ENCODE measurements around the gene CXCR6. TPM values are rescaled to one million over a fixed set of nuclear protein-coding genes. Genes with fewer than 3 reads are reported as not detected.

CXCR6 gene
- total RNA-seq: not detected in 2 replicates
- long read RNA-seq: 0 reads

DNA sequence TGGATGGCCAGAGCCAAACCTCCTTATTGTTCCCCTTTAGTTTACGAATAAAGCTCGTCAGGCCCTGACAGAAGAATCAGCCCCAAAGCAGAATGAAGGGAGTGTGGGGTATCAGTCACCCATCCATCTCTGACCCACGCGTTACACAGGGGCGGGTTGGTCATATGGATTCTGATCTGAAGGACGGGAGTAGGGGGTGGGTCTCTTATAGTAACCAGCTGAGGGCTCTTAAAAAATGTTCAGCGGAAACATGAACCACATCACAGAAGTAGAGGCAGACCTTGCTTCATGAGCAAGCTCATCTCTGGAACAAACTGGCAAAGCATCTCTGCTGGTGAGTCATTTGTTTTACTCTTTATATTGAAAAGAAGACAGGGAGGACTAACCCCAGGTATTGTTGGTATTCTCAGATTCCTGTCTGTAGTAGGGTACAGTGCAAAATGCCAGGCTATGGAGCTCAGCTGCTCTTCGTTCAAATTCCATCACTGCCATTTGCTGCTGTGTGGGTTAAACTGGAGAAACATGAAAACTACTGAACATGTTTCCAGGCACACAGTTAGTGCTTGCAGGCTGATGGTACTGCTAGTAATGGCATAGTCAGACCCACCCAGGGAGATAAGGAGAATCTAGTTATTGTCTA is at the start of gene CXCR6:
Gene CXCR6, plus strand, starts transcription at position 258 of the 640 bp plus-strand sequence. CDS start 3,018 bp downstream, outside the sequence.
- TF ChIP-seq, protein P1, sequence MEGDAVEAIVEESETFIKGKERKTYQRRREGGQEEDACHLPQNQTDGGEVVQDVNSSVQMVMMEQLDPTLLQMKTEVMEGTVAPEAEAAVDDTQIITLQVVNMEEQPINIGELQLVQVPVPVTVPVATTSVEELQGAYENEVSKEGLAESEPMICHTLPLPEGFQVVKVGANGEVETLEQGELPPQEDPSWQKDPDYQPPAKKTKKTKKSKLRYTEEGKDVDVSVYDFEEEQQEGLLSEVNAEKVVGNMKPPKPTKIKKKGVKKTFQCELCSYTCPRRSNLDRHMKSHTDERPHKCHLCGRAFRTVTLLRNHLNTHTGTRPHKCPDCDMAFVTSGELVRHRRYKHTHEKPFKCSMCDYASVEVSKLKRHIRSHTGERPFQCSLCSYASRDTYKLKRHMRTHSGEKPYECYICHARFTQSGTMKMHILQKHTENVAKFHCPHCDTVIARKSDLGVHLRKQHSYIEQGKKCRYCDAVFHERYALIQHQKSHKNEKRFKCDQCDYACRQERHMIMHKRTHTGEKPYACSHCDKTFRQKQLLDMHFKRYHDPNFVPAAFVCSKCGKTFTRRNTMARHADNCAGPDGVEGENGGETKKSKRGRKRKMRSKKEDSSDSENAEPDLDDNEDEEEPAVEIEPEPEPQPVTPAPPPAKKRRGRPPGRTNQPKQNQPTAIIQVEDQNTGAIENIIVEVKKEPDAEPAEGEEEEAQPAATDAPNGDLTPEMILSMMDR (IDR thresholded peaks at IDR 0.05): no peak
- H3K4me3 Mint-ChIP-seq (ENCODE audit: unreplicated experiment): no peak within 1 kb of the TSS
- no peaks in the 10 kb centered on the region for H3K9me3 Mint-ChIP-seq (ENCODE audit: unreplicated experiment)
- no peak for DNase-seq (ENCODE audit: extremely low spot score, unreplicated experiment)
- H3K27me3 Mint-ChIP-seq (ENCODE audit: unreplicated experiment): no peaks in the 10 kb centered on the region
- peaks cover 22% of the 10 kb centered on the region for H3K36me3 Mint-ChIP-seq (ENCODE audit: unreplicated experiment)
- no peaks in the 10 kb centered on the region for H3K4me1 Mint-ChIP-seq (ENCODE audit: unreplicated experiment)
- no peak within 1 kb of the TSS for H3K27ac Mint-ChIP-seq (ENCODE audit: unreplicated experiment)

DNA sequence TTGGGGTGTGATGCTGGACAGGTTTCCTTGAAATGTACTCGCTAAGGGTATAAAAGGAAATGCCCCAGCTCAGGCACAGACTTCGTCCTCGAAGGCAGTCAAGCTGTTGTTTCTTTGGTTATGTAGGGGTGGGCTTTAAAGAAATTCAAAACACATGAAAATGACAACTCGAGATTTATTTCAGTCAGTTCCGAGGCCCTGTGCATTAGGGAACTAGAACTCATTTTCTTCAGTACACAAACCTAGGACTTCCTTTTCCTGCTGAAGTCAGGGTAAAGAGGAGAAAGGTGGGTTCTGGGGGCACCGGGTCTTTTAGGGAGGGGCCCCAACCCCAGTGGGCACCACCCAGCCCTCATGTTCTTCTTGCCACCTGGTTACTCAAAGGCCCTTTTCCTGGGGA is 49.2 kb upstream of the CXCR6 start:
- H3K9me3 Mint-ChIP-seq (ENCODE audit: unreplicated experiment): no peaks in the 10 kb centered on the region
- peaks cover 30% of the 10 kb centered on the region for H3K4me1 Mint-ChIP-seq (ENCODE audit: unreplicated experiment)
- peaks cover 45% of the 10 kb centered on the region for H3K27me3 Mint-ChIP-seq (ENCODE audit: unreplicated experiment)
- TF ChIP-seq, protein P1 (IDR thresholded peaks at IDR 0.05): no peak
- no peak overlapping the region for H3K4me3 Mint-ChIP-seq (ENCODE audit: unreplicated experiment)
- H3K36me3 Mint-ChIP-seq (ENCODE audit: unreplicated experiment): no peaks in the 10 kb centered on the region
- no peak for DNase-seq (ENCODE audit: extremely low spot score, unreplicated experiment)
- H3K27ac Mint-ChIP-seq (ENCODE audit: unreplicated experiment): no peak overlapping the region

DNA sequence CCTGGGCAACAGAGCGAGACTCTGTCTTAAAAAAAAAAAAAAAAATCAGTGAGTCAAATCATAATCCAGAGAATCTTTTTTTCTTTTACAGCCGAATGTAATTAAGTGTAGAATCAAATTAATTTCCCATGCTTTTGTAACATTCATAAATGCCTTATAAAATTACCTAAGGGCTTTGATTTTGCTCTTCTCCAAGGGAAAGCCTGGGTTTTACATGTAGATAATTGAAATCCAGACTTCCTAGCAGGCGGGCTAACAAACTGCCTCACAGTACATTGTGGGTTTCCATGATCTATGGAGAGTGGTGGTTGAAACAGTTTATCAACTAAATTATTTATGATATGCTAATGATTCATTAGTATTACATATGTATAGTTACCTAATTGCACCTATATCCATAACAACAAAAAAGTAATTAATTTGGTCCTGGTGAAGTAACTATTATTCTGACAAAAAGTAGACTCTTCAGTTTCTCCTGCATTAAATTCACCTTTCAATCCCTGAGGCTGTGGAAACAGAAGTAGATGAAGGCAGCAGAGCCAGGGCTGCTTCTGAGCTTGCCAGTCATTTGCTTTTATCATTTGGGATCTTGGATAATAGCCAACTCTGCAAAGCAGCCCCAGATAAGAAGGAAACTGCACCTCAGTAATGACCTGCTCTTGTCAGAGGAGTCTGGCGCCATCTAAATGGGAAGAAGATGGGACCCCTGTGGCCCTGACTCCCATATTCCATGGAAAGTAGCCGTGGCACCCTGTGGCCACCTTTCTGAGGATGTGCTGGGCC is 47.4 kb upstream of the CXCR6 start:
- Mint-ChIP-seq H3K4me3 (ENCODE audit: unreplicated experiment) (no peak overlapping the region), H3K27me3 (ENCODE audit: unreplicated experiment) (peaks cover 31% of the 10 kb centered on the region), H3K9me3 (ENCODE audit: unreplicated experiment) (no peaks in the 10 kb centered on the region), H3K4me1 (ENCODE audit: unreplicated experiment) (peaks cover 23% of the 10 kb centered on the region), H3K36me3 (ENCODE audit: unreplicated experiment) (no peaks in the 10 kb centered on the region), H3K27ac (ENCODE audit: unreplicated experiment) (no peak overlapping the region)
- TF ChIP-seq, protein P1 (IDR thresholded peaks at IDR 0.05): no peak
- DNase-seq (ENCODE audit: extremely low spot score, unreplicated experiment): no peak

DNA sequence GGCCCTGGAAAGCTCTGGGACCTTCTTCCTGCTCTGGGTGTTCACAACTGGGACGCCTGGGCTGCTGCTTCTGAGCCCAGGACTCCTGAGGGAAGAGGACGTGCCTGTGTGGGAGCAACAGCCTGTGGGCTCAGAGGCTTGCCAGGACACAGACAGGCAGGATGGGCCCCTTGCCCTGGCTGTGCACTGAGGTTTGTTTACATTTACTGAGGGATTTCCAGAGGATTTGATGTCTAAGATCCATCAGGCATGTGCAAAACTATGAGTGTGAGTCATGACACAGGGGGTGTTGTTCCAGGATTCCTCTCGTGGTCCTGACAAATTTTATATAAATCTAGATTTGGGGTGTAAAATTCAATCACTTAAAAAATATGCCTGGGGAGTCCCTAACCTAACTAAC is 46.3 kb upstream of the CXCR6 start:
- H3K4me3 Mint-ChIP-seq (ENCODE audit: unreplicated experiment): no peak overlapping the region

DNA sequence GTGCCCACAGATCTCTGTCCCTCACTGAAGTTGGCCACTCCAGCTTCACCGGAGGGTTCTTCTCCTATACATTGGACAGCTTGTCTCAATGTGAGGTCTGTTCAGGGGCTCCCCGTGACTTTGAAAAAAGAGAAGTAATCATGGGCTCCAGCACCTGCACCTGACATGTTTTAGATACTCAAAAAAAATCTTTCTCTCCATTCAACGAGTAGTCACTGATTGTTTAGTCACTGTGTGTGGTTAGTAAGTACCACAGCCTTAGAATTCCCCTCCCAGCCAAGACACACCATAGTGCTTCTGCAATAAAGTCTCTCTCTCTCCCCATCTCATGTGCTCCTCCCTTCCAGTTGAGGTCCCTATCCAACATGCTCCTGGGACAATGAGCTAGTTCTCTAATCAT is 38.3 kb upstream of the CXCR6 start:
- no peaks in the 10 kb centered on the region for H3K36me3 Mint-ChIP-seq (ENCODE audit: unreplicated experiment)
- no peak overlapping the region for H3K27ac Mint-ChIP-seq (ENCODE audit: unreplicated experiment)
- H3K27me3 Mint-ChIP-seq (ENCODE audit: unreplicated experiment): no peaks in the 10 kb centered on the region
- H3K4me3 Mint-ChIP-seq (ENCODE audit: unreplicated experiment): no peak overlapping the region
- TF ChIP-seq, protein P1 (IDR thresholded peaks at IDR 0.05): no peak
- DNase-seq (ENCODE audit: extremely low spot score, unreplicated experiment): no peak
- H3K9me3 Mint-ChIP-seq (ENCODE audit: unreplicated experiment): no peaks in the 10 kb centered on the region
- peaks cover 2% of the 10 kb centered on the region for H3K4me1 Mint-ChIP-seq (ENCODE audit: unreplicated experiment)

More for the DNA sequence above, 46.3 kb upstream of the CXCR6 start:
- no peak for DNase-seq (ENCODE audit: extremely low spot score, unreplicated experiment)
- peaks cover 20% of the 10 kb centered on the region for H3K27me3 Mint-ChIP-seq (ENCODE audit: unreplicated experiment)
- peaks cover 17% of the 10 kb centered on the region for H3K4me1 Mint-ChIP-seq (ENCODE audit: unreplicated experiment)
- no peaks in the 10 kb centered on the region for H3K9me3 Mint-ChIP-seq (ENCODE audit: unreplicated experiment)
- TF ChIP-seq, protein P1 (IDR thresholded peaks at IDR 0.05): no peak
- H3K36me3 Mint-ChIP-seq (ENCODE audit: unreplicated experiment): no peaks in the 10 kb centered on the region
- H3K27ac Mint-ChIP-seq (ENCODE audit: unreplicated experiment): peak overlapping the region; percentile 11

Data from osteocyte (in vitro differentiated cells).